Measurements from ENCODE around the gene BTBD3.

BTBD3 gene

GRCh38 chr20:11972478-11972877, 54.8 kb downstream of the BTBD3 start:
- DNase-seq, result no peak
